Suprapubic skin (tissue), 4 donors: Measurements from ENCODE around the gene FILIP1L.
A peak's percentile ranks its signal among the peaks of the same experiment; 100 is the strongest.

Source experiments
- CTCF ChIP-seq, 2 donors: fragments of 200-600 bp in 1 of 2; fragments of 450-650 bp in 1 of 2; sonication (generic) in 1 of 2; IDR thresholded peaks; one replicate each; pipeline ENCODE4 v1.5.1; 2016 to 2019; ENCODE audit warnings: antibody characterized with exemption in 2 of 2, mild to moderate bottlenecking in 1 of 2, moderate library complexity in 1 of 2
- POLR2A ChIP-seq, 2 donors: fragments of 450-650 bp; IDR thresholded peaks; one replicate each; pipeline ENCODE4 v1.6.1; 2017; ENCODE audit warnings: antibody characterized with exemption in 2 of 2, mild to moderate bottlenecking in 2 of 2, moderate library complexity in 2 of 2
- POLR2AphosphoS5 ChIP-seq, 3 donors: sonication (generic); formaldehyde crosslinking; IDR thresholded peaks; one replicate each; pipeline ENCODE4 v1.6.1; 2017; ENCODE audit warnings: antibody characterized with exemption in 3 of 3

GRCh38 chr3:99808163-99808794 is 306.0 kb downstream of the FILIP1L start:
- TF ChIP-seq CTCF (IDR thresholded peaks at IDR 0.05): peak; percentile 40 to 72
- no peak for TF ChIP-seq POLR2AphosphoS5 (IDR thresholded peaks at IDR 0.05)
- no peak for TF ChIP-seq POLR2A (IDR thresholded peaks at IDR 0.05)
